Stomach (tissue), 9 donors: Measurements from ENCODE around the gene ELL2. TPM values are rescaled to one million over a fixed set of nuclear protein-coding genes. Genes with fewer than 3 reads are reported as not detected.

Source experiments
- DNase-seq, 2 donors: peaks; one replicate each; pipeline versions ENCODE4 v3.0.0 to v3.0.0-alpha.2; 2013 to 2019
- H3K27ac ChIP-seq, 5 donors: fragments of 200-600 bp in 4 of 5; sonication (generic) in 4 of 5; one replicate each; pipeline ENCODE4 v1.5.1; 2013 to 2019; ENCODE audit warnings: mild to moderate bottlenecking in 1 of 5, moderate library complexity in 1 of 5
- H3K27me3 ChIP-seq, 3 donors: fragments of 200-600 bp; sonication (generic); one replicate each; pipeline ENCODE4 v1.5.1; 2017 to 2019; ENCODE audit warnings: mixed run types in 1 of 3
- H3K36me3 ChIP-seq, 4 donors: fragments of 200-600 bp; sonication (generic); 1 replicate in 3 of 4; 2 replicates in 1 of 4; pipeline ENCODE4 v1.5.1; 2016 to 2019
- H3K4me1 ChIP-seq, 4 donors: fragments of 200-600 bp; sonication (generic); one replicate each; pipeline ENCODE4 v1.5.1; 2016 to 2019
- H3K4me3 ChIP-seq, 4 donors: fragments of 200-600 bp; sonication (generic) in 3 of 4; one replicate each; pipeline ENCODE4 v1.5.1; 2016 to 2019; ENCODE audit warnings: mild to moderate bottlenecking in 1 of 4
- H3K9me3 ChIP-seq, 4 donors: fragments of 200-600 bp; sonication (generic); one replicate each; pipeline ENCODE4 v1.5.1; 2016 to 2019
- CTCF ChIP-seq, 7 experiments: fragments of 450-650 bp in 4 of 7; fragments of 200-600 bp in 3 of 7; sonication (generic) in 3 of 7; IDR thresholded peaks; one replicate each; pipeline ENCODE4 v1.5.1; 2016 to 2019; ENCODE audit warnings: antibody characterized with exemption in 7 of 7, control low read depth in 2 of 7, mild to moderate bottlenecking in 1 of 7
- EP300 ChIP-seq: sonication (generic); formaldehyde crosslinking; IDR thresholded peaks from one replicate; pipeline ENCODE4 v1.6.1; 2017; ENCODE audit warnings: antibody characterized with exemption
- POLR2A ChIP-seq, 4 donors: fragments of 450-650 bp; IDR thresholded peaks; one replicate each; pipeline ENCODE4 v1.6.1; 2016; ENCODE audit warnings: antibody characterized with exemption in 4 of 4, control low read depth in 2 of 4, mild to moderate bottlenecking in 1 of 4, moderate library complexity in 1 of 4
- POLR2AphosphoS5 ChIP-seq, 3 donors: sonication (generic); formaldehyde crosslinking; IDR thresholded peaks; one replicate each; pipeline ENCODE4 v1.6.1; 2016; ENCODE audit warnings: antibody characterized with exemption in 3 of 3
- WGBS, 5 donors: extraction: QIAGEN DNeasy Blood & Tissue Kit in 3 of 5; methylation state at CpG; one replicate each; pipeline versions ENCODE4 v1.1.5 to v1.1.7; 2013 to 2018; 5-methylcytosine and 5-hydroxymethylcytosine counted together
- intact Hi-C: fragments of 100-400 bp; cut with DNase I; formaldehyde crosslinking; loops from one replicate; pipeline ENCODE4 v1.15.1; 2023; ENCODE audit warnings: low total_unique reads
- polyA plus RNA-seq, 3 donors: library from polyadenylated mRNA; stranded (reverse); fragments of 200-250 nt; gene quantifications; one replicate each; pipeline ENCODE4 v1.2.3, GENCODE V29; 2013
- total RNA-seq, 5 donors: library from RNA; depleted of rRNA; stranded (reverse); fragments of >200 nt; gene quantifications; one replicate each; pipeline versions ENCODE4 v1.1.0 to v1.2.3, GENCODE V29; 2014 to 2016
- donor health status: healthy with polysubstance abuse.
- donor health status: Bipolar disorder and iron deficiency.
- donor health status: healthy.

ELL2 gene
- total and polyA plus RNA-seq, 8 donors: 24.7 to 279 (median 98.0) TPM

- peaks cover 16 to 65% (median 35%) of the 10 kb centered on the region in 4 donors for H3K4me1 ChIP-seq
- no peak for TF ChIP-seq CTCF (IDR thresholded peaks at IDR 0.05)
- no peak for DNase-seq
- no peaks in the 10 kb centered on the region for H3K9me3 ChIP-seq
- no peaks in the 10 kb centered on the region for H3K27me3 ChIP-seq
- H3K4me3 ChIP-seq: no peak overlapping the region
- H3K36me3 ChIP-seq: no peaks in the 10 kb centered on the region
- intact Hi-C loops: loop anchor here (10.0 kb wide), 2 partner anchors 61 to 201 kb away; partner anchors contain the start of gene RFESD
- peak overlapping the region; percentile 53 to 92 (median 74) for H3K27ac ChIP-seq
- WGBS, 5 donors: 63 to 80% (median 73%) methylated on average over 3 of the region's 3 CpGs
Observed at GRCh38 chr5:95845391-95845790, 116.3 kb downstream of the ELL2 start.

GRCh38 chr5:95843733-95844223 is 117.9 kb downstream of the ELL2 start:
- no peaks in the 10 kb centered on the region for H3K27me3 ChIP-seq
- DNase-seq: peak in 1 of 2 donors; percentile 55
- H3K4me1 ChIP-seq: peaks cover 16 to 77% (median 31%) of the 10 kb centered on the region in 4 donors
- H3K4me3 ChIP-seq: no peak overlapping the region
- peak overlapping the region; percentile 74 to 92 (median 84) for H3K27ac ChIP-seq
- no peaks in the 10 kb centered on the region for H3K9me3 ChIP-seq
- TF ChIP-seq CTCF (IDR thresholded peaks at IDR 0.05) (no peak), POLR2AphosphoS5 (IDR thresholded peaks at IDR 0.05) (peak in 2 of 3 donors; percentile 51 to 62)
- H3K36me3 ChIP-seq: no peaks in the 10 kb centered on the region
- WGBS, 5 donors: 24 to 44% (median 31%) methylated on average over 3 of the region's 3 CpGs
- intact Hi-C loops: loop anchor here (10.0 kb wide), 2 partner anchors 59 to 199 kb away; partner anchors contain the start of gene RFESD

GRCh38 chr5:95842854-95843544 is 118.7 kb downstream of the ELL2 start:
- peak; percentile 70 to 84 for DNase-seq
- H3K4me3 ChIP-seq: no peak overlapping the region
- intact Hi-C loops: loop anchor here (10.0 kb wide), 2 partner anchors 58 to 198 kb away; partner anchors contain the start of gene RFESD
- H3K27me3 ChIP-seq: no peaks in the 10 kb centered on the region
- no peak for TF ChIP-seq EP300
- TF ChIP-seq POLR2AphosphoS5 (IDR thresholded peaks at IDR 0.05): peak in 2 of 3 donors; percentile 66 to 69
- peak in 1 of 4 donors; percentile 25 for TF ChIP-seq POLR2A (IDR thresholded peaks at IDR 0.05)
- TF ChIP-seq CTCF (IDR thresholded peaks at IDR 0.05): peak in 2 of 7 experiments; percentile 24 to 42
- WGBS, 5 donors: 42 to 57% (median 51%) methylated on average over 11 of the region's 11 CpGs
- H3K9me3 ChIP-seq: no peaks in the 10 kb centered on the region
- H3K4me1 ChIP-seq: peaks cover 16 to 77% (median 31%) of the 10 kb centered on the region in 4 donors
- no peaks in the 10 kb centered on the region for H3K36me3 ChIP-seq
- H3K27ac ChIP-seq: peak overlapping the region; percentile 57 to 92 (median 84)

GRCh38 chr5:95841914-95842812 is 119.5 kb downstream of the ELL2 start:
- 69 to 89% (median 85%) methylated on average over 8 of the region's 8 CpGs for WGBS, 5 donors
- DNase-seq: peak in 1 of 2 donors; percentile 51
- H3K27ac ChIP-seq: peak overlapping the region; percentile 65 to 92 (median 84)
- peaks cover 16 to 74% (median 30%) of the 10 kb centered on the region in 4 donors for H3K4me1 ChIP-seq
- no peak for TF ChIP-seq EP300
- peak in 2 of 3 donors; percentile 79 to 86 for TF ChIP-seq POLR2AphosphoS5 (IDR thresholded peaks at IDR 0.05)
- intact Hi-C loops: loop anchor here (10.0 kb wide), 2 partner anchors 57 to 197 kb away; partner anchors contain the start of gene RFESD
- H3K36me3 ChIP-seq: no peaks in the 10 kb centered on the region
- no peaks in the 10 kb centered on the region for H3K27me3 ChIP-seq
- H3K4me3 ChIP-seq: no peak overlapping the region
- no peaks in the 10 kb centered on the region for H3K9me3 ChIP-seq
